HEK293 (cell line): Measurements from ENCODE around the gene NTRK3.

Experiments
- CTCF ChIA-PET: fragments of 350-600 bp; formaldehyde crosslinking; extraction: SDS; loops from one replicate; lab custom pipeline; 2021; ENCODE audit warnings: antibody characterized with exemption; lab: Yijun Ruan, JAX
- POLR2A ChIA-PET: fragments of 300-600 bp; formaldehyde crosslinking; extraction: SDS; loops from one replicate; lab custom pipeline; 2020; ENCODE audit warnings: antibody characterized with exemption, inconsistent platforms; lab: Yijun Ruan, JAX
- H3K27ac ChIP-seq: fragments of 200-500 bp; sonication (Bioruptor generic); 2 replicates; pipeline ENCODE4 v1.5.1; 2014; ENCODE audit warnings: low read depth, low read length, control low read depth, inconsistent platforms; ENCODE audit errors: extremely low read depth
- H3K36me3 ChIP-seq, 2 experiments: fragments of 200-500 bp in 1 of 2; sonication (Bioruptor generic) in 1 of 2; 1 replicate in 1 of 2; 2 replicates in 1 of 2; pipeline ENCODE4 v1.5.1; 2014 to 2017; ENCODE audit warnings: inconsistent platforms in 2 of 2, low read length in 2 of 2; ENCODE audit not compliant: control insufficient read depth in 2 of 2, insufficient read depth in 1 of 2
- H3K4me1 ChIP-seq: fragments of 200-500 bp; sonication (Bioruptor generic); 2 replicates; pipeline ENCODE4 v1.5.1; 2014; ENCODE audit warnings: mild to moderate bottlenecking, low read length, inconsistent platforms; ENCODE audit not compliant: control insufficient read depth, insufficient read depth
- H3K4me3 ChIP-seq: 2 replicates; pipeline ENCODE4 v1.5.1; 2011; ENCODE audit warnings: low read depth, mild to moderate bottlenecking, control low read depth, low read length, moderate library complexity
- H3K9me3 ChIP-seq: fragments of 200-500 bp; sonication (Bioruptor generic); 2 replicates; pipeline ENCODE4 v1.5.1; 2014; ENCODE audit warnings: low read depth, low read length, inconsistent platforms; ENCODE audit not compliant: control insufficient read depth, insufficient read depth
- ATF2 ChIP-seq: fragments of 450-650 bp; formaldehyde crosslinking; IDR thresholded peaks from 2 replicates; pipeline ENCODE4 v1.5.1; 2016; ENCODE audit warnings: missing biosample characterization, missing genetic modification characterization, low read depth
- CTCF ChIP-seq: fragments of 450-650 bp; formaldehyde crosslinking; IDR thresholded peaks from 2 replicates; pipeline ENCODE4 v1.5.1; 2016; ENCODE audit warnings: missing biosample characterization, missing genetic modification characterization
- KLF10 ChIP-seq: fragments of 450-650 bp; IDR thresholded peaks from 2 replicates; pipeline ENCODE4 v1.5.1; 2018; ENCODE audit warnings: missing biosample characterization, mild to moderate bottlenecking, missing genetic modification characterization
- PRDM2 ChIP-seq: fragments of 450-650 bp; formaldehyde crosslinking; IDR thresholded peaks from 2 replicates; pipeline ENCODE4 v1.5.1; 2016; ENCODE audit warnings: missing biosample characterization, missing genetic modification characterization, borderline replicate concordance
- REPIN1 ChIP-seq: fragments of 450-650 bp; formaldehyde crosslinking; IDR thresholded peaks from 2 replicates; pipeline ENCODE4 v1.5.1; 2017; ENCODE audit warnings: missing biosample characterization, missing genetic modification characterization, low read depth
- SCRT1 ChIP-seq: fragments of 450-650 bp; formaldehyde crosslinking; IDR thresholded peaks from 2 replicates; pipeline ENCODE4 v1.5.1; 2016; ENCODE audit warnings: missing biosample characterization, missing genetic modification characterization, borderline replicate concordance
- SETDB1 ChIP-seq: IDR thresholded peaks from one replicate; pipeline ENCODE4 v1.6.1; 2017; ENCODE audit warnings: mild to moderate bottlenecking, low read length, moderate library complexity, mixed read lengths; ENCODE audit not compliant: insufficient read length
- TSHZ1 ChIP-seq: fragments of 450-650 bp; formaldehyde crosslinking; IDR thresholded peaks from 2 replicates; pipeline ENCODE4 v1.5.1; 2016; ENCODE audit warnings: missing biosample characterization, missing genetic modification characterization, borderline replicate concordance
- ZFHX2 ChIP-seq: fragments of 450-650 bp; formaldehyde crosslinking; conservative IDR thresholded peaks from 2 replicates; pipeline ENCODE4 v1.5.1; 2016; ENCODE audit warnings: missing biosample characterization, missing genetic modification characterization
- ZFP37 ChIP-seq: fragments of 450-650 bp; formaldehyde crosslinking; IDR thresholded peaks from 2 replicates; pipeline ENCODE4 v1.5.1; 2016; ENCODE audit warnings: missing biosample characterization, missing genetic modification characterization
- ZNF10 ChIP-seq: fragments of 450-650 bp; formaldehyde crosslinking; IDR thresholded peaks from 2 replicates; pipeline ENCODE4 v1.5.1; 2017; ENCODE audit warnings: missing biosample characterization, missing genetic modification characterization
- ZNF112 ChIP-seq: fragments of 450-650 bp; formaldehyde crosslinking; IDR thresholded peaks from 2 replicates; pipeline ENCODE4 v1.5.0; 2017; ENCODE audit warnings: missing biosample characterization, missing genetic modification characterization
- ZNF175 ChIP-seq: fragments of 450-650 bp; formaldehyde crosslinking; IDR thresholded peaks from 2 replicates; pipeline ENCODE4 v1.5.1; 2016; ENCODE audit warnings: missing biosample characterization, missing genetic modification characterization
- ZNF473 ChIP-seq: fragments of 450-650 bp; formaldehyde crosslinking; IDR thresholded peaks from 2 replicates; pipeline ENCODE4 v1.5.1; 2017; ENCODE audit warnings: missing biosample characterization, missing genetic modification characterization
- ZNF654 ChIP-seq: fragments of 450-650 bp; formaldehyde crosslinking; IDR thresholded peaks from 2 replicates; pipeline ENCODE4 v1.5.1; 2016; ENCODE audit warnings: low read depth, missing biosample characterization, missing genetic modification characterization
- ZNF664 ChIP-seq: fragments of 450-650 bp; formaldehyde crosslinking; IDR thresholded peaks from 2 replicates; pipeline ENCODE4 v1.5.1; 2016; ENCODE audit warnings: missing biosample characterization, missing genetic modification characterization
- ZNF677 ChIP-seq: fragments of 450-650 bp; IDR thresholded peaks from 2 replicates; pipeline ENCODE4 v1.5.0; 2018; ENCODE audit warnings: missing biosample characterization, mild to moderate bottlenecking, missing genetic modification characterization, moderate library complexity
- ZNF785 ChIP-seq: fragments of 450-650 bp; formaldehyde crosslinking; IDR thresholded peaks from 2 replicates; pipeline ENCODE4 v1.5.1; 2016; ENCODE audit warnings: missing biosample characterization, missing genetic modification characterization
- ZNF843 ChIP-seq: fragments of 450-650 bp; formaldehyde crosslinking; IDR thresholded peaks from 2 replicates; pipeline ENCODE4 v1.5.1; 2016; ENCODE audit warnings: missing biosample characterization, missing genetic modification characterization
- TF ChIP-seq, protein P1 (sequence below): fragments of 450-650 bp; formaldehyde crosslinking; IDR thresholded peaks from 2 replicates; pipeline ENCODE4 v1.5.1; 2017; ENCODE audit warnings: missing biosample characterization, missing genetic modification characterization

The NTRK3 gene

GRCh38 chr15:87938031-87938430 is 318.5 kb downstream of the NTRK3 start:
- Histone ChIP-seq H3K4me1 (no peaks in the 10 kb centered on the region), H3K9me3 (no peaks in the 10 kb centered on the region)
- CTCF ChIA-PET = no interaction called here
- no peak for TF ChIP-seq ZNF843 (tag by site-specific recombination)
- TF ChIP-seq ATF2 (tag by site-specific recombination) = no peak
- TF ChIP-seq ZFHX2 (tag by site-specific recombination) = no peak
- TF ChIP-seq ZNF473 = no peak
- TF ChIP-seq SCRT1 (tag by site-specific recombination) = no peak
- no peak for TF ChIP-seq SETDB1
- TF ChIP-seq ZNF677 (tag by site-specific recombination) = no peak
- no peak for TF ChIP-seq ZFP37 (tag by site-specific recombination)
- TF ChIP-seq, all 188 proteins: peak for 0
- Histone ChIP-seq H3K27ac (no peak overlapping the region), H3K36me3 (no peaks in the 10 kb centered on the region), H3K4me3 (no peak overlapping the region)
- POLR2A ChIA-PET = no interaction called here

DNA sequence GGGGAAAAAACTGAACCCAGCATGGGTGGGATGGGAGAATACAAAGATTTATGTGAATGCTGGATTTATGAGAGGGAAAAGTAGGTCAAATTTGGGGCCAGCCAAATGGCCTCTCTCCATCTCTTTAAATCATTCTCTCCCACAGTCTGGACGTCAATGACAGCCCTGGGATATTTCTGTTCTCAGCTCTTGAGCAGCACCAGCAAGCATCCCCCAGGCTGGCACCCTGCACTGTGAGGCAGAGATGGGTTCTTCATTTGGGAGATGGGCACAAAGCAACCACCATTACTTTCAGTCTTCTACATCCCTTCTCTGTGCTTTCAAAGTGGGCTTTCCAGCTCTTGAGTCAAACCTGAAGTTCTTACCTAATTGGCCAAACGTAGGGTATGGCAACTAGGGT is 321.0 kb downstream of the NTRK3 start:
- no peak overlapping the region for H3K4me3 ChIP-seq
- no peak overlapping the region for H3K27ac ChIP-seq
- ChIA-PET POLR2A (no interaction called here), CTCF (interaction anchor here (0.6 kb wide), 1 partner anchor 269 kb away, joined by 3 read pairs; no protein-coding TSS in a partner anchor)
- no peaks in the 10 kb centered on the region for H3K36me3 ChIP-seq
- no peaks in the 10 kb centered on the region for H3K9me3 ChIP-seq
- no peaks in the 10 kb centered on the region for H3K4me1 ChIP-seq
- TF ChIP-seq PRDM2 (tag by site-specific recombination) (no peak), REPIN1 (tag by site-specific recombination) (no peak), ZNF175 (tag by site-specific recombination) (no peak), ZNF654 (no peak), ZNF664 (no peak), KLF10 (tag by site-specific recombination) (no peak), ZNF785 (tag by site-specific recombination) (no peak), CTCF (tag by site-specific recombination) (no peak), ZNF10 (tag by site-specific recombination) (no peak), ZFP37 (tag by site-specific recombination) (no peak), TSHZ1 (tag by site-specific recombination) (no peak), ZNF112 (tag by site-specific recombination) (no peak)
- TF ChIP-seq, protein P1, sequence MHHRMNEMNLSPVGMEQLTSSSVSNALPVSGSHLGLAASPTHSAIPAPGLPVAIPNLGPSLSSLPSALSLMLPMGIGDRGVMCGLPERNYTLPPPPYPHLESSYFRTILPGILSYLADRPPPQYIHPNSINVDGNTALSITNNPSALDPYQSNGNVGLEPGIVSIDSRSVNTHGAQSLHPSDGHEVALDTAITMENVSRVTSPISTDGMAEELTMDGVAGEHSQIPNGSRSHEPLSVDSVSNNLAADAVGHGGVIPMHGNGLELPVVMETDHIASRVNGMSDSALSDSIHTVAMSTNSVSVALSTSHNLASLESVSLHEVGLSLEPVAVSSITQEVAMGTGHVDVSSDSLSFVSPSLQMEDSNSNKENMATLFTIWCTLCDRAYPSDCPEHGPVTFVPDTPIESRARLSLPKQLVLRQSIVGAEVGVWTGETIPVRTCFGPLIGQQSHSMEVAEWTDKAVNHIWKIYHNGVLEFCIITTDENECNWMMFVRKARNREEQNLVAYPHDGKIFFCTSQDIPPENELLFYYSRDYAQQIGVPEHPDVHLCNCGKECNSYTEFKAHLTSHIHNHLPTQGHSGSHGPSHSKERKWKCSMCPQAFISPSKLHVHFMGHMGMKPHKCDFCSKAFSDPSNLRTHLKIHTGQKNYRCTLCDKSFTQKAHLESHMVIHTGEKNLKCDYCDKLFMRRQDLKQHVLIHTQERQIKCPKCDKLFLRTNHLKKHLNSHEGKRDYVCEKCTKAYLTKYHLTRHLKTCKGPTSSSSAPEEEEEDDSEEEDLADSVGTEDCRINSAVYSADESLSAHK = no peak
